Lower lobe of right lung (tissue), 2 donors: ENCODE measurements around the gene SERPIND1. TPM values are rescaled to one million over a fixed set of nuclear protein-coding genes. Genes with fewer than 3 reads are reported as not detected.

Experiments
- ATAC-seq, 2 donors: fragments of 200-7000 bp; cut with Tn5 transposase; one replicate each; pipeline ENCODE4 v1.9.1; 2020 to 2022; ENCODE audit warnings: mild to moderate bottlenecking in 2 of 2, moderate library complexity in 2 of 2
- DNase-seq: peaks from one replicate; pipeline ENCODE4 v3.0.0-alpha.2; 2020
- H3K27ac ChIP-seq: fragments of 200-600 bp; one replicate; pipeline ENCODE4 v1.8.0; 2022
- H3K27me3 ChIP-seq: fragments of 200-600 bp; one replicate; pipeline ENCODE4 v1.8.0; 2022; ENCODE audit warnings: low read depth
- H3K36me3 ChIP-seq: fragments of 200-600 bp; one replicate; pipeline ENCODE4 v1.8.0; 2022; ENCODE audit warnings: mild to moderate bottlenecking
- H3K4me1 ChIP-seq: fragments of 200-600 bp; one replicate; pipeline ENCODE4 v1.8.0; 2022
- H3K4me3 ChIP-seq: fragments of 200-600 bp; one replicate; pipeline ENCODE4 v1.8.0; 2022; ENCODE audit warnings: mild to moderate bottlenecking
- H3K9me3 ChIP-seq: fragments of 200-600 bp; one replicate; pipeline ENCODE4 v1.8.0; 2022
- CTCF ChIP-seq: fragments of 200-600 bp; IDR thresholded peaks from one replicate; pipeline ENCODE4 v1.8.0; 2022; ENCODE audit warnings: antibody characterized with exemption, mild to moderate bottlenecking
- intact Hi-C: fragments of 100-400 bp; cut with DNase I; formaldehyde crosslinking; loops from one replicate; pipeline ENCODE4 v1.11.0; 2022
- total RNA-seq: library from RNA; stranded (reverse); fragmentation: NEBNext Ultra II Directional; extraction: Animal tissue kit (Norgen Biotek cat#: 25700); gene quantifications from one replicate; pipeline ENCODE4 v1.2.1, GENCODE V29; 2021
- donor health status: DM: no; HTN: yes; CAD: no; lungs with severe emphysema.

SERPIND1 gene
- total RNA-seq, 1 donor from 2014 or later: 0.24 TPM

DNA sequence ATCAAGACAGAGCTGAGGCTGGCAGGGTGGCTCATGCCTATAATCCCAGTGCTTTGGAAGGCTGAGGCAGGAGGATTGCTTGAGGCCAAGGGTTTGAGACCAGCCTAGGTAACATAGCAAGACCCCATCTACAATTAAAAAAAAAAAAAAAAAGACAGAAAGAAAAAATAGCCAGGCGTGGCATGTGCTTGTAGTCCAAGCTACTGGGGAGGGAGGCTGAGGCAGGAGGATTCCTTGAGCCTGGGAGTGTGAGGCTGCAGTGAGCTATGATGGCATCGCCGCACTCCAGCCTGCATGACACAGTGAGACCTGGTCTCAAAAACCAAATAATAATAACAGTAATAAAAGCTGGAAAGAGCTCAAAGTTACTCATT lies 9.4 kb downstream of the SERPIND1 start:
- Histone ChIP-seq H3K4me1 (peaks cover 4% of the 10 kb centered on the region), H3K36me3 (peaks cover 81% of the 10 kb centered on the region), H3K4me3 (no peak overlapping the region), H3K9me3 (no peaks in the 10 kb centered on the region), H3K27ac (no peak overlapping the region), H3K27me3 (no peaks in the 10 kb centered on the region)
- ATAC-seq: no peak
- no peak for DNase-seq
- intact Hi-C loops: no loop called here
- no peak for TF ChIP-seq CTCF

DNA sequence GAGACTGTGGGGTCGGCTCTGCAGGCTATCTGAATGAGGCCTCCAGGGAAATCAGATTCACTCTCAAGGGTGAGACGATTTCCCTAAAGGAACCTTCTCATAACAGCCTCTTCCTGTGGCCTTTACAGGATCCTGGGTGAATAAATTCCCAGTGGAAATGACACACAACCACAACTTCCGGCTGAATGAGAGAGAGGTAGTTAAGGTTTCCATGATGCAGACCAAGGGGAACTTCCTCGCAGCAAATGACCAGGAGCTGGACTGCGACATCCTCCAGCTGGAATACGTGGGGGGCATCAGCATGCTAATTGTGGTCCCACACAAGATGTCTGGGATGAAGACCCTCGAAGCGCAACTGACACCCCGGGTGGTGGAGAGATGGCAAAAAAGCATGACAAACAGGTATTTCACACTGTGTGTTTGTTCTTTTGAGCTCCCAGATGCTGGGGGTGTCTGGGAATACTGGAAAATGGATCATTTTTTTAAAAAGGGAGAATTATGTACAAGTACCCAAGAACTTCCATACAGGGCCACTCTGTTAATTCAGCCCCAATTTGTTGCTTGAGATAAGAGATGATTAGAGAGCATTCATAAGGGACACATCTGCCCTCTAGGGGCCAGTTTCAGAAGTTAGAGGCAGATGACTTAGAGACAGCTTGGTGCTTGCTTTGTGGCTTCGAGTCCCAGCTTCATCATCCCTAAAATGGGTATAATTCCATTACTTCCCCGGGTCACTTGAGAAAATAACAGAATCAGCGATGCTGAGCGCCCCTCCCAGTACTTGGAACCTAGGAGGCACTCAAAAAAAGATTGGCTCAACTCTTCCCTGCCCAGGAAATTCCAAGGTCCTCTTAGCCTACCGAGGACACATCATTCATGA lies 10.2 kb downstream of the SERPIND1 start:
- Histone ChIP-seq H3K4me1 (no peaks in the 10 kb centered on the region), H3K4me3 (no peak overlapping the region), H3K9me3 (no peaks in the 10 kb centered on the region), H3K27ac (no peak overlapping the region), H3K36me3 (peaks cover 81% of the 10 kb centered on the region), H3K27me3 (no peaks in the 10 kb centered on the region)
- intact Hi-C loops: no loop called here
- ATAC-seq (peak; percentile 59 to 76), DNase-seq (no peak)
- TF ChIP-seq CTCF: peak; percentile 69

- no peak overlapping the region for H3K27ac ChIP-seq
- no peak for ATAC-seq
Observed at GRCh38 chr22:20785415-20785814, 11.5 kb downstream of the SERPIND1 start.

GRCh38 chr22:20786048-20786447 lies 12.1 kb downstream of the SERPIND1 start:
- Histone ChIP-seq H3K36me3 (peaks cover 85% of the 10 kb centered on the region), H3K4me3 (no peak overlapping the region), H3K27me3 (no peaks in the 10 kb centered on the region), H3K27ac (no peak overlapping the region), H3K9me3 (no peaks in the 10 kb centered on the region), H3K4me1 (no peaks in the 10 kb centered on the region)
- ATAC-seq: no peak
- no peak for DNase-seq
- TF ChIP-seq CTCF: no peak
- intact Hi-C loops: no loop called here

More at GRCh38 chr22:20785415-20785814, 11.5 kb downstream of the SERPIND1 start:
- DNase-seq: no peak
- Histone ChIP-seq H3K4me3 (no peak overlapping the region), H3K9me3 (no peaks in the 10 kb centered on the region), H3K4me1 (no peaks in the 10 kb centered on the region), H3K27me3 (no peaks in the 10 kb centered on the region), H3K36me3 (peaks cover 85% of the 10 kb centered on the region)
- no peak for TF ChIP-seq CTCF
- intact Hi-C loops: no loop called here

- no peak overlapping the region for H3K4me3 ChIP-seq
- TF ChIP-seq CTCF: no peak
- H3K9me3 ChIP-seq: no peaks in the 10 kb centered on the region
- H3K27me3 ChIP-seq: no peaks in the 10 kb centered on the region
- H3K36me3 ChIP-seq: peaks cover 85% of the 10 kb centered on the region
- H3K4me1 ChIP-seq: no peaks in the 10 kb centered on the region
- intact Hi-C loops: no loop called here
- ATAC-seq (no peak), DNase-seq (no peak)
- no peak overlapping the region for H3K27ac ChIP-seq
Observed at GRCh38 chr22:20786536-20786979, 12.6 kb downstream of the SERPIND1 start.
